NCI-H146 treated with DMSO at 0.1 percent for 48 hours (cell line): ENCODE data around the gene ANGPT4.
"Not testable (repeated sequence)": the region's sequence is repeated elsewhere in the genome, so short reads cannot be mapped to it uniquely, and the experiment has no call there.

Experiments
- DNase-seq: peaks from one replicate; lab custom pipeline; 2025; ENCODE audit not compliant: unreplicated experiment; lab: John Stamatoyannopoulos, UW

The ANGPT4 gene

DNA sequence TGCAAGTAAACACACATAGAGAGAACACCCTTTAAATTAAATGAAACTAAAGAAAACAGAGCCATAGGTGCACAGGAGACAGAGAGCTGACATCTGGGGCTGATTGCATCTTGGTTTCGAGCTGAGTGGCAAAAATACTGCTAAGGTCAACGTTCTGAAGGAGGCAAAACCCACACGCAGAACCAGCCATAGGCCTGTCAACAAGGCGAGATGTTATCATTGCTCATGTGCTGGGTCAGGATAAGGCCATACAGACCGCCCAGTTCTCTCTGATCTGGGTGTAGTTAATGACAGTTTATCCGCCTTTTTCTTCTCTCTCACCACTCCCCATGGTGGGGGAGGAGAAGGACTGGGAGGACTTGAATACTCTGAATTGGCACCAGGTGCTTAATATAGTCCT, 87.1 kb downstream of the ANGPT4 start:
- DNase-seq, result no peak

DNA sequence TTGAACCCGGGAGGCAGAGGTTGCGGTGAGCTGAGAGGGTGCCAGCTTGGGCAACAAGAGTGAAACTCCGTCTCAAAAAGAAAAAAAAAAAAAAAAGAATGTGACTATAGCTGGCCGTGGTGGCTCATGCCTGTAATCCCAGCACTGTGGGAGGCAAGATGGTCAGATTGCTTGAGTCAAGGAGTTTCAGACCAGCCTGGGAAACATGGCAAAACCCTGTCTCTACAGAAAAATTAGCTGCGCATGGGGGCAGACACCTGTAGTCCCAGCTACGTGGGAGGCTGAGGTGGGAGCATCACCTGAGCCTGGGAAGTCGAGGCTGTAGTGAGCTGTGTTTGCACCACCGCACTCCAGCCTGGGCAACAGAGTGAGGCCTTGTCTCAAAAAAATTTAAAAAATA, 88.2 kb downstream of the ANGPT4 start:
- not testable (repeated sequence) for DNase-seq

DNA sequence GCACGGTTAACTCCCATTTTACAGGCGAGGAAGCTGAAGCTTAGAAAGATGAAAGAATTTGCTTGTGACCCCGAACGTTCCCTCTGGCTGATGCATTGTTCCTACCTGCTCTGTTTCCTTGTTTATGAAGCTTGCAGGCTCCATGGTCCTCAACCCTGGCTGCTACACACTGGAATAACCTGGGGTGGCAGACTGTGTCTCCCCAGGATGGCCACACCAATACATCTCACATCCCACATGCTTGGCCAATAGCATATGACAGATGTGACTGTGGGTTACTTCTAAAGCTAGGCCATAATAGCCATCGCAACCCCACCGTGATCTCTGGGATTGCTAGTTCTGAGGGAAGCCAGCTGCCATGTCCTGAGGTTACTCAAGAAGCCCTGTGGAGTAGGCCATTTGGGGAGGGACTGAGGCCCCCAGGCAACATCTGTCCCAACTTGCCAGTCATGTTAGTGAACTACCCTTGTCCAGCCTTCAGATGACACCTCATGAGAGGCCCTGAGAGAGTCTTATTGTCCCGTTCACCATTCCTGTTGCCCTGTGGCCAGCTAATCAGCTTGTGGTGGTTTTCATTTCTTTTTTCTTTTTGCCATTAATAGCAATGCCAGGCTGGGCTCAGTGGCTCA, 89.3 kb downstream of the ANGPT4 start:
- DNase-seq, result no peak

DNA sequence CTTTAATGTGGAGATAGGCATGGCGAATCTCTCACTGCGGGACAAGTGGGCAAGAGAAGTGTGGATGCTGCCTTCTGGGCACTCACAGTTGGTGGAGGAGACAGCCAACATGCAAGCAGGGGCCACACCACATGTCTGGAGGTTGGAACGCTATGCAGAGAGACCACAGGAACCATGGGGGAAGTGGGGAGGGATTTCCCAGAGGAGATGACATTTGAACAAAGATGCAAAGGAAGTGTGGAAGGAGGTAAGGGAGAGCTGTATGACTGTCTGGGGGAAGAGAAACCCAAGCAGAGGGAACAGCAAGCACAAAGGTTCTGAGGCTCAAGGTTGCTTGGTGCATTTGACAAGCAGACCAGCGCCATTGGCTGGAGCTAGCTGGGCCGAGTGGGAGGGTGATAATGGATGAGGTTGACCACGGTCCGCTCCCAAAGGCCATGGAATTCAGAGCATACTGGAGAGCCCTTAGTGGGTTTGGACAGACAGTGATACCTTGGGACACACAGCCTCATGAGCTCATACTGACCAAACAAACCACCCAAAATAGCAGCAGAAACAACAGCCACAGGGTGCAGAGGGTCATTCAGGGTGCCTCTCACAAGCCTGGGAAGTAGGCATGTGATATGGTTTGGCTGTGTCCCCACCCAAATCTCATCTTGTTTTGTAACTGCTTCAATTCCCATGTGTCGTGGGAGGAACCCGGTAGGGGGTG, 90.3 kb downstream of the ANGPT4 start:
- DNase-seq, result no peak

DNA sequence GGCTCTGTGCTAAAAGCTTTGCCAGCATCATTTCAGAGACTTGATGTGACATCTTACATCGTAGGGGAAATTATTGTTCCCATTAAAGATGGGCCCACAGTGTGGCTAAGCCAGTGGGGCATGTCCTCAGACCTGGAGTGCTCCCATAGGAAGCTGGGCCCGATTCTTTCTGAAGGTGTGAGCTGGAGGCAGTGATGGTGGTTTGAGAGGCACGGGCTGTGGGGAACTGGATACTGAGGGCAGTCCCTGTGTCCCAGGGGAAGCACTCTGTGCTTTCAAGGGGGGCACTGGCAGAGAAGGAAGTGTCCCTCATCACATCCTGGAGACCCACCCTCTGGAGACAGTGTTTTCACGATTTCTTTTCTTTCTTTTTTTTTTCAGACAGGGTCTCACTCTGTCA, 91.2 kb downstream of the ANGPT4 start:
- DNase-seq, result no peak

DNA sequence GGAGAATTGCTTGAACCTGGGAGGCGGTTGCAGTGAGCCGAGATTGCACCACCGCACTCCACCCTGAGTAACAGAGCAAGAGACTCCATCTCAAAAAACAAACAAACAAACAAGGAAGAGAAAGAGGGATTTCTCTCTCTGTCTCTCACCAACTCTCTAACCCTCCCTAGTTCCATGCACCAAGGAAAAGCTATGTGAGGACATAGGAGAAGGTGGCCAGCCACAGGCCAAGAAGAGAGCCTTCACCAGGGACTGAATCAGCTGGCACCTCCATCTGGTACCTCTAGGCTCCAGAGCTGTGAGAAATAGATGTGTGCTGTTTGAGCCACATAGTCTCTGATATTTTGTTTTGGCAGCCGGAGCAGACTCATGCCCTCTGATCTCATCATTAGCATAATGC, 91.6 kb downstream of the ANGPT4 start:
- DNase-seq, result no peak

DNA sequence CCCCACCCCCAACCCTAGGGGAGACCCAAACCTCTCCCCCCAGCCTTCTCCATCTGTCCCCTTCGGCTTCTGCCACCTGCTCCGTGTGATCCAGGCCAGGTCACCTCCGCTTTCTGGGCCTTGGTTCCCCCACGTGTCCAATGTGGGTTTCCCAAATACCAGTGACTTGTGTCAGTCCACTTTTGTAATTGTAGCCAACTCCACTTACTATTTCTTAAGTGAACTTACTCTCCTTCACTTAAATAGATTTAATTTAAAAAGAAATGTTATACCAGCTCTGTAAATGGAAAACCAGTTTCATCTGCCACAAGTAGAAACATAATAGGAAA, 92.6 kb downstream of the ANGPT4 start:
- DNase-seq, result no peak

DNA sequence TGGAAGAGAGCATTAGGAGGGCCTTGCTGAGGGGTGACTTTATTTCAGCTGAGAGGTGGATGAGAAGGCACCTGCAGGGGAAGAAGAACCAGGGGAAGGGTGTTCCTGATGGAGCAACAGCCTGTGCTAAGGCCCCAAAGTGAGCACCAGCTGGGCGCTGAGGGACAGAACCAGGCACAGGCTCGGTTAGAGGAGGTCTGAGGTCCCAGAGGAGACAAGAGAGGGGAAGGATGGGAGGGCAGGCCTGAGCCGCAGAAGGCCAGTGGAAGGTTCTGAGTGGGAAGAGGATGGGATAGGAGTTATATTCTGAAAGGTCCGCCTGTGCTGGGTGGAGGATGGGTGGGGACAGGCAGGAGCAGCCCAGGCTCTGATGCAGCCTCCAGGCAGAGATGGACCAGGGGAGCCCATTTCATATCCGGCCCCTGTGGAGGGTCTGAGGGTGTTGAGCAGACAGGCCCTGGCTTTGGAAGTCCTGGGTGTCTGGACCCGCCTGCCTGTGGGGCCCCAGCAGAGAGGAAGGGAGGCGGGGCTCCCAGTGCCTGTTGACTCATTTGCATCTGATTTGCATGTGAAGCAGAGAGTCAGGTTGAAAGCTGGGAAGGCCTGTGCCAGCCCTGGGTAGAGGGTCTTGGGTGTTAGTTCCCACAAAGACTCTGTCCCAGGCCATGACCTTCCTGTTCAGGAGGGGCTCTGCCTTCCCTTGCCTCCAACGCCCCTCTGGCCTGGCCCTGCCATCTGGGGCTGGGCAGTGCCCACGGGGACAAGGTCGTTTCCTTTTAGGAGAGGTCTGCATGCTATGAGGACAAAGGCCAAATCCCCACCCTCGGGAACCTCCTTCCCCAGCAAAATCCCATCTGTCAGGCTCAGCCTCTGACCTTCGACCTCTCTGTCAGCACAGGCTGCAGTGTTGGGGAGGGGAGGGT, 93.2 kb downstream of the ANGPT4 start:
- no peak for DNase-seq

DNA sequence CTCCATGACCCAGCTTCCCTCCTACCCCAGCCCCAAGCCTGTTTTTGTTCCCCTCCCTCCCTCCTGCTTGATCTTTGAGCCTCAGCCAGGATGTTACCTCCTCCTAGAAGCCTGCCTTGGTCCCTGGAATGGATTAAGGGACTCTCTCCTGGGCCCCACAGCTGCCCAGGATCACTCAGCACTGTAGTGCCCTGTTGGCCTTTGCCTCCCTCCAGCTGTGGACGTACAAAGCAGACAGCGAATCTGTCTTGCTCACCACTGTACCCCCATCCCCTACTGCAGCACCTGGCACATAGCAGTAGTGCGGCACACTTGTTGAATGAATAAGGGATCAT, 94.4 kb downstream of the ANGPT4 start:
- DNase-seq, result no peak

DNA sequence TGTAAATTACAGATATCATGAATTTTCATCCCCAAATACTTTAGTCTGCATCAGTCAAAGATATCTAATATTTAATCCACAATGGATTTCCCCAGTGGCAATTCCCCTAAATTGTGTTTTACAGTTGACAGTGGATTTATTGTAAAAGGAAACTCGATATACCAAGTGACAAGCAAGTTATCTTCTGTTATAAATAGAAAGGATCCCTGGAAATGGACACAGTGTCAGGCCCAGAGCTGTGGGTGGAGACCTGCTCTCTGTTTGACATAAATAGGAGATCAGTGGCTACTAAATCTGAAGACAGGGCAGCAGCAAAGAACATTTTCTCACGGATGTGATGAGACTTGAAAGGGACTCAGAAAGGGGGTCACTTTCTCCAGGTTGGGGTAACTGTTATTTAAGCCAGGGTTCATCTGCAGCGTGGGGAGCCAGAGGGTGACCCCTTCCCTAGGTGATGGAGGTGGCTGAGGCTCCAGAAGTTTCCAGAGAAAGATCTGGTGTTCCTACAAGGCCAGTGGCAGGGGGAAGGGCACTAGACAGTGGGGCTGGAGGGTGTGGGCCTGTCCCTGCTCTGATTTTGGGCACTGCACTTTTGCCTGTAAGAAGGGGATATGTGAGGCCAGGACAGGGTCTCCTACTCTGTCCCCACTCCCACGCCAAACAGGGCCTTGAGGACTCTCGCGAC, 94.9 kb downstream of the ANGPT4 start:
- no peak for DNase-seq

DNA sequence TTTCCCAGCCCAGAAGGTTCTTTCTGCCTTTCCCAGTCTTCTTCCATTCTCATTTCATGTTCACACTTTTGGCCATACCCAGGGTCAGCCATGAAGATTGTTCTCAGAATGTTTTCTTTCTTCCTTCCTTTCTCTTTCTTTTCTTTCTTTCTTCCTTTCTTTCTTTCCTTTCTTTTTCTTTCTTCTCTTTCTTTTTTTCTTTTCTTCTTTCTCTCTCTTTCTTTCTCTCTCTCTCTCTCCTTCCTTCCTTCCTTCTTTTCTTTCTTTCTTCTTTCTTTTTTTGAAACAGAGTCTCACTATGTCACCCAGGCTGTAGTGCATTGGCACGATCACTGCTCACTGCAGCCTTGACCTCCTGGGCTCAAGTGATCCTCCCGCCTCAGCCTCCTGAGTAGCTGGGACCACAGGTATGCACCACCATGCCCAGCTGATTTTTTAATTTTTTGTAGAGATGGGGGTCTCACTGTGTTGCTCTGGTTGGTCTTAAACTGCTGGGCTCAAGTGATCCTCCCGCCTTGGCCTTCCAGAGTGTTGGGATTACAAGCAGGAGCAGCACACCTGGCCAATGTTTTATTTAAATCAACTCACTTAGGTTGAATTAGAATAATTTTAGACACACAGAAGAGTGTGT, 95.7 kb downstream of the ANGPT4 start:
- DNase-seq, result no peak
